ENCODE measurements around the gene PLCG1. TPM values are rescaled to one million over a fixed set of nuclear protein-coding genes. Genes with fewer than 3 reads are reported as not detected.

The PLCG1 gene
- total RNA-seq, 2 experiments from 2014 or later, result 387 to 404 TPM

DNA sequence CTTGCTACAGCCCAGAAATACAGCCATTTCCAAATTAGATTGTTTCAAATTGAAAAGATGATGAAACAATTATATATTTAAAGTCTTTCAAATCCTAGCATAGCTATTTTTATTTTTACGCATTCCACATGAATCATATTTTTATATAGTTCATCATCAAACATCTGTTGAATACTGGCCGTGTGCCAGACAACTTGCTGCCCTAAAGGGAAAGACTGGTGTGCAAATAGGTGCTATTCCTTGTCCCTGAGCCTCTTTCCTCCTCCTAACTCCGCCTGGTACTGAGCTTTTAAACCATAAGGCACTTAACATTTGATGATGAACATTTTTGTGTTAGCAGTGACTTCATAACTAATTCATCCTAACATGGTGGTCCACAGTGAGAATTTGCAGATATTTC lies 18.7 kb upstream of the PLCG1 start:
- POLR2A ChIA-PET, result interaction anchor here (0.6 kb wide), 1 partner anchor 212 kb away, joined by 3 read pairs; no protein-coding TSS in a partner anchor
- ATAC-seq (ENCODE audit: poor library complexity) (no peak), DNase-seq (no peak)
- no peaks in the 10 kb centered on the region for H3K9me3 ChIP-seq (ENCODE audit: control insufficient read depth in 1 of 2, insufficient read depth in 1 of 2, low read length in 2 of 2)
- no peak overlapping the region for H3K4me3 ChIP-seq (ENCODE audit: low read length)
- Mint-ChIP-seq H3K4me3 (no peak overlapping the region), H3K4me1 (ENCODE audit: low read depth) (peaks cover 7% of the 10 kb centered on the region), H3K36me3 (ENCODE audit: low read depth) (peaks cover 97% of the 10 kb centered on the region), H3K27ac (no peak overlapping the region), H3K9me3 (no peaks in the 10 kb centered on the region), H3K27me3 (no peaks in the 10 kb centered on the region)
- TF ChIP-seq, protein P1, sequence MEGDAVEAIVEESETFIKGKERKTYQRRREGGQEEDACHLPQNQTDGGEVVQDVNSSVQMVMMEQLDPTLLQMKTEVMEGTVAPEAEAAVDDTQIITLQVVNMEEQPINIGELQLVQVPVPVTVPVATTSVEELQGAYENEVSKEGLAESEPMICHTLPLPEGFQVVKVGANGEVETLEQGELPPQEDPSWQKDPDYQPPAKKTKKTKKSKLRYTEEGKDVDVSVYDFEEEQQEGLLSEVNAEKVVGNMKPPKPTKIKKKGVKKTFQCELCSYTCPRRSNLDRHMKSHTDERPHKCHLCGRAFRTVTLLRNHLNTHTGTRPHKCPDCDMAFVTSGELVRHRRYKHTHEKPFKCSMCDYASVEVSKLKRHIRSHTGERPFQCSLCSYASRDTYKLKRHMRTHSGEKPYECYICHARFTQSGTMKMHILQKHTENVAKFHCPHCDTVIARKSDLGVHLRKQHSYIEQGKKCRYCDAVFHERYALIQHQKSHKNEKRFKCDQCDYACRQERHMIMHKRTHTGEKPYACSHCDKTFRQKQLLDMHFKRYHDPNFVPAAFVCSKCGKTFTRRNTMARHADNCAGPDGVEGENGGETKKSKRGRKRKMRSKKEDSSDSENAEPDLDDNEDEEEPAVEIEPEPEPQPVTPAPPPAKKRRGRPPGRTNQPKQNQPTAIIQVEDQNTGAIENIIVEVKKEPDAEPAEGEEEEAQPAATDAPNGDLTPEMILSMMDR (IDR thresholded peaks at IDR 0.05), result no peak
- intact Hi-C loops (cut with DNase I, micrococcal nuclease), result no loop called here
- CTCF ChIA-PET, result interaction anchor here (1.1 kb wide), 1 partner anchor 17 kb away, joined by 3 read pairs; no protein-coding TSS in a partner anchor
- no peaks in the 10 kb centered on the region for H3K27me3 ChIP-seq (ENCODE audit: control insufficient read depth in 1 of 2, insufficient read depth in 2 of 2, low read length in 2 of 2)
- peaks cover 93% of the 10 kb centered on the region for H3K36me3 ChIP-seq (ENCODE audit: insufficient read depth, low read length)
- peaks cover 5% of the 10 kb centered on the region for H3K4me1 ChIP-seq (ENCODE audit: insufficient read depth, low read length)
- H3K27ac ChIP-seq (ENCODE audit: low read depth in 1 of 2, low read length in 2 of 2), result no peak overlapping the region

DNA sequence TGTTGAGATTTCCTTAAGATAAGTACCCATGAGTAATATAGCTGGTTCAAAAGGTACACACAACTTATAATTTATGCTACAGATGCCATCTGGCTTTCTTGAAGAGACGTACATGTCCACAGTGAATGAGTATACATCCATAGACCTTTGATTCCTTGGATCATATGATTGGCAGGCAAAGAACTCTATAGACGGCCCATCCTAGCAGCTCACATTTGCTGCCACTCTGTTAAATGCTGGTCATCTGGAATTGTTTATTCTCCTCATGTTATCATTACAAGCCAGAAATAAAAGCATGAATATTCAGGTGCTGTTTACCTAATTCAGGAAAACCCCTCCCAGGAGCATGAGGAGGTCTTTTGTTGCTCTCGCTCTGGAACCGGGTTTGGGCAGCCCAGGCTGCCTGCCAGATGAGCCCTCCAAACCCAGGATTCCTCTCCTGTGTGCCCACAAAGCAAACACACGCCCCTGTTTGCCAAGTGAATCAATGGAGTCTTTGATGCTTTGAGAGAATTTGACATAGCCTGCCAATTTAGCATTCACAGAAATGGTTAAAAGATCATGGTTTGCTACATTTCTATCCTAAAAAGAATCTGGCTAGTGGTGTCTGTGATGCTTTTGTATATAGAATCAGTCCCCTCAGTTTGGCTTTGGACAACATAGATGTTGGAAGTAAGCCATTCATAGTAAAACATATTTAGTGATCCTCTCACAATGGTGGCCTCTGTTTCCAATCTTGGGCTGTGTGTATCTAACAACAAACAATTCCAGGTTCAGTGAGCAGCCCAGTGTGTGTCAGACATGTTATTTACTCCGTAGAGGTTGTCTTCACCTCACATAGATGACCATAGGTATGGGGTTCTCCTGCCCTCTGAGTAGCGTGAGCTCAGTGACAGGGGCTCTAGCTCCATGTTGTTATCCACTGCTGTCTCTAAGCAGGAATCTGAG lies 17.5 kb upstream of the PLCG1 start:
- Mint-ChIP-seq H3K27ac (peak overlapping the region; percentile 22), H3K9me3 (no peaks in the 10 kb centered on the region), H3K4me3 (no peak overlapping the region), H3K4me1 (ENCODE audit: low read depth) (peaks cover 7% of the 10 kb centered on the region), H3K27me3 (no peaks in the 10 kb centered on the region), H3K36me3 (ENCODE audit: low read depth) (peaks cover 95% of the 10 kb centered on the region)
- DNase-seq, result no peak
- no peaks in the 10 kb centered on the region for H3K9me3 ChIP-seq (ENCODE audit: control insufficient read depth in 1 of 2, insufficient read depth in 1 of 2, low read length in 2 of 2)
- H3K27me3 ChIP-seq (ENCODE audit: control insufficient read depth in 1 of 2, insufficient read depth in 2 of 2, low read length in 2 of 2), result no peaks in the 10 kb centered on the region
- H3K36me3 ChIP-seq (ENCODE audit: insufficient read depth, low read length), result peaks cover 88% of the 10 kb centered on the region
- TF ChIP-seq, protein P1 (IDR thresholded peaks at IDR 0.05), result no peak
- intact Hi-C loops (cut with DNase I, micrococcal nuclease), result no loop called here
- POLR2A ChIA-PET, result no interaction called here
- CTCF ChIA-PET, result interaction anchor here (1.1 kb wide), 1 partner anchor 16 kb away, joined by 3 read pairs; no protein-coding TSS in a partner anchor
- ATAC-seq (ENCODE audit: poor library complexity), result no peak
- peaks cover 5% of the 10 kb centered on the region for H3K4me1 ChIP-seq (ENCODE audit: insufficient read depth, low read length)
- no peak overlapping the region for H3K27ac ChIP-seq (ENCODE audit: low read depth in 1 of 2, low read length in 2 of 2)
- no peak overlapping the region for H3K4me3 ChIP-seq (ENCODE audit: low read length)

DNA sequence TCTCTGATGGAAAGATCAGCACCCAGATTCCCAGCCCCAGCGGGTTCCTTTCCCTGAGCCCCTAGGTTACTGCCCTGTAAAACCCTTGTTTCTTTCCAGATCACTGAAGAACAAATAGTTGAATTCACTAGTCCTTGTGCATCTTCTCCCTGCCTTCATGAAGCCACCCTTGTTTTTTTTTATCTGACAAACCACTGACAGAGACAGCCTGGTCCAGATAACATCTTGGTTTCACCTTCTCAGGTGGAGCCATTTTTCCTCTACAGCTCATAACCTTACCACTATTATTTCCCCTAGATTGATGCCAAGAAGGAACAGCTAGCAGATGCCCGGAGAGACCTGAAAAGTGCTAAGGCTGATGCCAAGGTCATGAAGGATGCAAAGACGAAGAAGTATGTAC lies 15.9 kb upstream of the PLCG1 start:
- no peaks in the 10 kb centered on the region for H3K27me3 ChIP-seq (ENCODE audit: control insufficient read depth in 1 of 2, insufficient read depth in 2 of 2, low read length in 2 of 2)
- peaks cover 85% of the 10 kb centered on the region for H3K36me3 ChIP-seq (ENCODE audit: insufficient read depth, low read length)
- H3K27me3 Mint-ChIP-seq, result no peaks in the 10 kb centered on the region
- DNase-seq (no peak), ATAC-seq (ENCODE audit: poor library complexity) (no peak)
- peaks cover 7% of the 10 kb centered on the region for H3K4me1 Mint-ChIP-seq (ENCODE audit: low read depth)
- H3K27ac ChIP-seq (ENCODE audit: low read depth in 1 of 2, low read length in 2 of 2), result no peak overlapping the region
- no peak overlapping the region for H3K4me3 ChIP-seq (ENCODE audit: low read length)
- CTCF ChIA-PET, result interaction anchor here (1.1 to 1.3 kb wide), 3 partner anchors 17 to 133 kb away, joined by 3 to 7 read pairs (median 4); no protein-coding TSS in a partner anchor
- POLR2A ChIA-PET, result interaction anchor here (1.2 kb wide), 1 partner anchor 15 kb away, joined by 4 read pairs; no protein-coding TSS in a partner anchor
- no peaks in the 10 kb centered on the region for H3K9me3 ChIP-seq (ENCODE audit: control insufficient read depth in 1 of 2, insufficient read depth in 1 of 2, low read length in 2 of 2)
- intact Hi-C loops (cut with DNase I, micrococcal nuclease), result no loop called here
- H3K9me3 Mint-ChIP-seq, result no peaks in the 10 kb centered on the region
- peak overlapping the region; percentile 22 for H3K27ac Mint-ChIP-seq
- no peak overlapping the region for H3K4me3 Mint-ChIP-seq
- H3K4me1 ChIP-seq (ENCODE audit: insufficient read depth, low read length), result peaks cover 5% of the 10 kb centered on the region
- H3K36me3 Mint-ChIP-seq (ENCODE audit: low read depth), result peaks cover 95% of the 10 kb centered on the region
- TF ChIP-seq, protein P1 (IDR thresholded peaks at IDR 0.05), result no peak
